Measurements from ENCODE around the gene H19. TPM values are rescaled to one million over a fixed set of nuclear protein-coding genes. Genes with fewer than 3 reads are reported as not detected.

Gene H19
- total and polyA plus RNA-seq, 7 donors, result 1,446 to 10,740 (median 4,559) TPM

DNA sequence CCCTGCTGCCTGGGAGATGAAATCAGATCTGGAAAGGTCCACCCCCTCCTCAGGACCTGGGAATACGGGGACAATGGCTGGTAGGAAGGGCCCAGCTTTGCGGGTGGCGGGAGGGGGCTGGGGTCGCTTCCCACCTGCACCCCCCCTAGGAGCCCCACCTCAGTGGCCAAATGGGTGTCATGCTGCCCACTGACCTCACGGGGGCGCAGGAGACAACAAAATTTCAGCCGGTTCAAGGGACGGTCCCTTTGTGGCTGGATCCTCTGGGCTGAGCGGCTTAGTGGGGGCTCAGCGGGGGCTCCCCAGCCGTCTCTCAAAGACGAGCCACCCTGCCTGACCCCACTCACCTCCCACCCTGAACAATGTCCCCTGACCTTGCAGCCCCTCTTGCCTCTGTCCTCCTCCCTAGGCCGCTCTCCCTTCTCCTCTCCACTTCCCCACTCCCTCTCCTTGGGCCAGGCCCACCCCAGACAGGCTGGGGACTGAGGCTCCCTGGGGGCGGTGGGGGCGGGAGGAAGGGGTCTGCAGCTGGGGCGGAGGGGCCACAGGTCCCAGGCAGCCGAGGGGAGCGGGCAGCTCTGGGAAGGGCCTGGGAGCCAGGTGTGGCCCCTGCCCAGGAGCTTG is 39.3 kb upstream of the H19 start:
- no peak for DNase-seq
- no CpG with 5 or more reads among the region's 18 CpGs for WGBS, 3 donors
- H3K9me3 ChIP-seq, result no peaks in the 10 kb centered on the region
- no peak overlapping the region for H3K27ac ChIP-seq
- intact Hi-C loops (cut with DNase I), result no loop called here
- H3K4me3 ChIP-seq, result no peak overlapping the region
- ATAC-seq, result peak; percentile 75 to 87 (median 82)
- no peaks in the 10 kb centered on the region for H3K36me3 ChIP-seq (ENCODE audit: insufficient read depth in 1 of 2, low read depth in 1 of 2)
- no peaks in the 10 kb centered on the region for H3K27me3 ChIP-seq (ENCODE audit: insufficient read depth in 3 of 3, low read length in 2 of 3)
- no peaks in the 10 kb centered on the region for H3K4me1 ChIP-seq
- no peak for TF ChIP-seq CTCF (IDR thresholded peaks at IDR 0.05)

DNA sequence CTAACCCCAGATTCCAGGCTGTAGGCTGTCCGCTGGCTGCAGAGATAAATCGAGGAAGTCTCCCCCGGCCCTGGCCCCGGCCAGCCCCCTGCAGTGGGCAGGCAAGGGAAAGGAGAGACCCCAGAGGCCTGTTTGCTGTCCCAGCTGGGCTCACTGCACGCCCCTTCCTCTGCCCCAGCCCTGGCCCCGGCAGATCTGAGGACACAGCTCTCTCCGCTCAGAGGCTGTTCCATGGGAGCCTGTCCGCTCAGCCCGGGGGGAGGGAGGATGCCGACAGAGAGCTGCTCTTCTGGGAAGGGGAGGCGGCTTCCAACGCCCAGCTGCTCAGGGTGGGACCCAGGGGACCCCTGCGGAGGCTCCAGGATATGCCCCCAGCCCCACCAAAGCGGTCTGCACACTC is 37.7 kb upstream of the H19 start:
- Histone ChIP-seq H3K4me1 (no peaks in the 10 kb centered on the region), H3K36me3 (ENCODE audit: insufficient read depth in 1 of 2, low read depth in 1 of 2) (no peaks in the 10 kb centered on the region), H3K4me3 (no peak overlapping the region), H3K27me3 (ENCODE audit: insufficient read depth in 3 of 3, low read length in 2 of 3) (no peaks in the 10 kb centered on the region), H3K9me3 (no peaks in the 10 kb centered on the region), H3K27ac (no peak overlapping the region)
- no peak for DNase-seq
- no peak for ATAC-seq
- WGBS, 3 donors, result no CpG with 5 or more reads among the region's 14 CpGs
- intact Hi-C loops (cut with DNase I), result no loop called here
- no peak for TF ChIP-seq CTCF (IDR thresholded peaks at IDR 0.05)

GRCh38 chr11:2031058-2031457 is 33.4 kb upstream of the H19 start:
- TF ChIP-seq CTCF (IDR thresholded peaks at IDR 0.05), result no peak
- no peak for ATAC-seq
- intact Hi-C loops (cut with DNase I), result no loop called here
- H3K9me3 ChIP-seq, result no peaks in the 10 kb centered on the region
- H3K4me3 ChIP-seq, result no peak overlapping the region
- no peaks in the 10 kb centered on the region for H3K4me1 ChIP-seq
- no peaks in the 10 kb centered on the region for H3K27me3 ChIP-seq (ENCODE audit: insufficient read depth in 3 of 3, low read length in 2 of 3)
- WGBS, 3 donors, result no CpG with 5 or more reads among the region's 10 CpGs
- H3K27ac ChIP-seq, result no peak overlapping the region
- no peak for DNase-seq
- H3K36me3 ChIP-seq (ENCODE audit: insufficient read depth in 1 of 2, low read depth in 1 of 2), result no peaks in the 10 kb centered on the region

- DNase-seq, result no peak
- intact Hi-C loops (cut with DNase I), result no loop called here
- peak; percentile 85 to 95 (median 90) for ATAC-seq
- Histone ChIP-seq H3K36me3 (ENCODE audit: insufficient read depth in 1 of 2, low read depth in 1 of 2) (no peaks in the 10 kb centered on the region), H3K4me3 (no peak overlapping the region), H3K9me3 (no peaks in the 10 kb centered on the region), H3K4me1 (no peaks in the 10 kb centered on the region), H3K27me3 (ENCODE audit: insufficient read depth in 3 of 3, low read length in 2 of 3) (no peaks in the 10 kb centered on the region), H3K27ac (no peak overlapping the region)
- TF ChIP-seq CTCF (IDR thresholded peaks at IDR 0.05), result no peak
- WGBS, 3 donors, result no CpG with 5 or more reads among the region's 15 CpGs
Measured at GRCh38 chr11:2027708-2028107, 30.1 kb upstream of the H19 start.

DNA sequence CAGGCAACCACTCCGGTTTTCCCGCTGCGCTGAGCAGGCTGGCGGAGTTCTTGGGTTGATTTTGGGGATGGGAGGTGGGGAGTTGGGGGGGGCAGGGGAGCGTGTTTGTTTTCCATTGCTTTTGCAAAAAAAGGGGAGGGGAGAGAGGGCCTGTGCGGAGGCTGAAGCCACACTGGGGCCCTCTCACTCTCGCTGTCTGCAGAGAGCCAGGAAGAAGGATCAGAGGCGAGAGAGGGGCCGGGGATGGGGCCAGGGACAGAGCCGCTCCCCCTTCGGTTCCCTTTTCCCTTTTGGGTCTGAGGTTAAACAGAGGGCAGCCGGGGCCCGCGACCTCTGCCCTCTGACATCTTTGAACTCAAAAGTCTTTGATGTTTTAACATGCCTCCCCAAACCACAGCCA is 17.4 kb upstream of the H19 start:
- TF ChIP-seq CTCF (IDR thresholded peaks at IDR 0.05), result no peak

More for the DNA sequence above, 17.4 kb upstream of the H19 start:
- Histone ChIP-seq H3K36me3 (ENCODE audit: insufficient read depth in 1 of 2, low read depth in 1 of 2) (no peaks in the 10 kb centered on the region), H3K4me1 (no peaks in the 10 kb centered on the region), H3K27me3 (ENCODE audit: insufficient read depth in 3 of 3, low read length in 2 of 3) (no peaks in the 10 kb centered on the region), H3K4me3 (no peak overlapping the region), H3K27ac (no peak overlapping the region), H3K9me3 (no peaks in the 10 kb centered on the region)
- no peak for DNase-seq
- intact Hi-C loops (cut with DNase I), result no loop called here
- WGBS, 3 donors, result no CpG with 5 or more reads among the region's 14 CpGs
- ATAC-seq, result no peak

Measured in psoas muscle (tissue), 8 donors.